Activated CD4-positive, CD25-positive, alpha-beta regulatory T cell (primary cell): ENCODE data around the gene SNAPC3.
"Not testable (repeated sequence)": the region's sequence is repeated elsewhere in the genome, so short reads cannot be mapped to it uniquely, and the experiment has no call there.

Experiments
- DNase-seq, 4 experiments: peaks; one replicate each; lab custom pipeline; 2025; lab: John Stamatoyannopoulos, UW

Gene SNAPC3

GRCh38 chr9:15422372-15423230, at the start of gene SNAPC3:
SNAPC3 (plus strand) TSS chr9:15422876; CDS start chr9:15422880, 4 bp downstream.
- DNase-seq: peak; percentile 79 to 88 (median 84)

GRCh38 chr9:15373881-15374280, 48.8 kb upstream of the SNAPC3 start:
- DNase-seq: no peak

- no peak for DNase-seq
Observed at GRCh38 chr9:15374310-15374709, 48.4 kb upstream of the SNAPC3 start.

GRCh38 chr9:15374825-15375224, 47.9 kb upstream of the SNAPC3 start:
- no peak for DNase-seq

- no peak for DNase-seq
Observed at GRCh38 chr9:15377625-15378540, 44.8 kb upstream of the SNAPC3 start.

- DNase-seq: not testable (repeated sequence)
Observed at GRCh38 chr9:15379317-15379716, 43.4 kb upstream of the SNAPC3 start.

DNA sequence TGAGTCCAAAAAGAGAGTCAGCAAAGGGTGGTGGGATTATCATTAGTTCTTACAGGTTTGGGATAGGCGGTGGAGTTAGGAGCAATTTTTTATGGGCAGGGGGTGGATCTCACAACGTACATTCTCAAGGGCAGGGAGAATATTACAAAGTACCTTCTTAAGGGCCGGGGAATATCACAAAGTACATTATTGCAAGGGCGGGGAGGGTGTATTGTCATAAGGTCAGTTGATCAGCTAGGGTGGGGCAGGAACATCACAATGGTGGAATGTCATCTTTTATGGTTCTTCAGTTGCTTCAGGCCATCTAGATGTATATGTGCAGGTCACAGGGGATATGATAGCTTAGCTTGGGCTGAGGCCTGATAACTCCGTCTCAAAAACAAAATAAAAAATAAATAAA, 42.8 kb upstream of the SNAPC3 start:
- not testable (repeated sequence) for DNase-seq

GRCh38 chr9:15381491-15381890, 41.2 kb upstream of the SNAPC3 start:
- no peak for DNase-seq

- no peak for DNase-seq
Observed at GRCh38 chr9:15386465-15386864, 36.2 kb upstream of the SNAPC3 start.

GRCh38 chr9:15389173-15389572, 33.5 kb upstream of the SNAPC3 start:
- DNase-seq: no peak

DNA sequence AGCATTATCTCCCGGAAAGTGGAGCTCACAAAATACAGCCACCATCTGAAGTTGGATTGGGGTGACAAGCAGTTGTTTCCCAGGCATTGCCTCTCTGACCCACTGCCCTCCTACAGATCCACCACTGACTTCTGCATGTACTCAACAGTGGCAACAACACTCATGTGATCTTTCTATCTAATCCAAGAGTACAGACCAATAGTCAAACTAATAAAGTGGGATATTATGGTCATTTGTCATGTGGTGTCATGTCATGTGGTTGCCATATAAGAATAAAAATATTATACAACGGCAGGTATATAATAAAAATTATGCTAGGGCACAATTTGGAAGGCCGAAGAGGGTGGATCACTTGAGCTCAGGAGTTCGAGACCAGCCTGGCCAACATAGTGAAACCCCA, 33.0 kb upstream of the SNAPC3 start:
- DNase-seq: no peak

GRCh38 chr9:15390201-15390600, 32.5 kb upstream of the SNAPC3 start:
- DNase-seq: no peak

GRCh38 chr9:15392363-15392762, 30.3 kb upstream of the SNAPC3 start:
- no peak for DNase-seq

- DNase-seq: no peak
Observed at GRCh38 chr9:15400281-15400941, 22.3 kb upstream of the SNAPC3 start.

DNA sequence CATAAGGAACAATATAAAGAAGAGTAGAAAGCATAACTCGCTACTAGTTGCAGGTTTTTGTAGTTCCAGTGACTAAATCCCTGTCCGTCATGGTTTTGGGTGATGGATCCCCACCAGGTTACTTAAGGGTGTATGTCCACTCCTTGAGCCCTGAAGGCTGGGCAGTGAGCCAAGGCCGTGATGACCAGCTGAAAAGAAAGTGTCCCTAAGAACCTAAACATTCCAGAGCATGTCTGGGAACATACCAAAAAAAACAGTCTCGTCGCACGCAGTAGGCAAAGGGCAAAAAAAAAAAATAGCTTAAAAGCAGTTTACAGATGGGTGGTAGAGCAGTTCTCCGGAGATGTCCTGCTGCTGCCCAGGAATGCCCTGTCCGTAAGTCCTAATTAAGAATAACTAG, 21.4 kb upstream of the SNAPC3 start:
- no peak for DNase-seq

GRCh38 chr9:15403155-15403554, 19.5 kb upstream of the SNAPC3 start:
- DNase-seq: no peak

GRCh38 chr9:15404171-15404570, 18.5 kb upstream of the SNAPC3 start:
- DNase-seq: no peak

DNA sequence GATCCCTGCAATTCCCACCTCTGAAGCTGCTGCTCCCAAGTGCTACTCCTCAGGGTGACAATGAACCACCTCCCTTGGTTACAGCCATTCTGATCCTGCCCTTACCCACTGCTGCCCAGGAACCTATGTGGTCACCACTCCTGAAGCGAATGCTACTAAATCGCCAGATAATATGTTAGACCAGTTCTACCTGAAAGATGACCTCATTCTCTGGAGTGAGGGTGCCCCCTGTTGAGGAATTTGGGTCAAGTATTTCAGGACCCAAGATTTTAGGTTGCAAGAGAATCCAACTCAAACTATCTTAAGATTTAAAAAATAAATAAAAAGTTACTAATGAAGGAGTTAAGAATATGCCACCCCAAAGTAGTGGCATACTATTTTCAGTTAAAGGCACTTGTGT, 5.8 kb upstream of the SNAPC3 start:
- peak in 2 of 4 experiments; percentile 1 to 2 for DNase-seq

DNA sequence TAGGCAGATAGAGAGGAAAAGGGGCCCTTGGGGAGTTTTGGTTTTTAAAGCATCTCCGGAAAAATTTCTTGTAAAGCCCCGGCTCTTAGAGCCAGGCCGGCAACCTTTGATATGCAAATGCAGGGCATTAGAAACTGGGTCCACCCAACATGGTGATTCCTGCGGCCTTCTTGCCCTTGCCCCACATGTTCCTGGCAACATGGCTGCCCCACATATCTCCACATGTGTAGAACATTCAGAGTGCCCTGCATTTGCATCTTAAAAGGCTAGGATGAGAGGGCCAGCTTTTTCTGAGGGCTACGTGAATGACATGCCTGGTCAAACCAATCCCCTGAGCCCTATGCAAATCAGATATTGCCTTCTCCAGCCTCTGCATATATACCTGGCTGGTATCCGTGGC, 5.0 kb upstream of the SNAPC3 start:
- no peak for DNase-seq

DNA sequence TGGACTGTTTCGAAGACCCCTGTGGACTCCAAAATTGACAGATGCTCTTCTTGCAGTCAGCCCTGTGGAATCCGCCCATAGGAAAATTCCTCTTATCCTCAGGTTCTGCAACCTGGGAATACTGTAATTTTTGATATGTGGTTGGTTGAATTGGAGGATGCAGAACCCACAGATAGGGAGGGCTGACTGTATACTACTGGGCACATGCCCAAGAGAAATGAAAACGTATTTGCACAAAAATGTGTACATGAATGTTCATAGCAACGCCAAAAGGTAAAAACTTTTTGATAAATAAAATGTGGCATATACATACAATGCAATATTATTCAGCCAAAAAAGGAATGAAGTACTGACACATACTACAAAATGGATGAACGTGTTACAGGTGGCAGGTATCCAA, 1.9 kb upstream of the SNAPC3 start:
- DNase-seq: no peak

- DNase-seq: no peak
Observed at GRCh38 chr9:15421532-15421931, 1.1 kb upstream of the SNAPC3 start.

DNA sequence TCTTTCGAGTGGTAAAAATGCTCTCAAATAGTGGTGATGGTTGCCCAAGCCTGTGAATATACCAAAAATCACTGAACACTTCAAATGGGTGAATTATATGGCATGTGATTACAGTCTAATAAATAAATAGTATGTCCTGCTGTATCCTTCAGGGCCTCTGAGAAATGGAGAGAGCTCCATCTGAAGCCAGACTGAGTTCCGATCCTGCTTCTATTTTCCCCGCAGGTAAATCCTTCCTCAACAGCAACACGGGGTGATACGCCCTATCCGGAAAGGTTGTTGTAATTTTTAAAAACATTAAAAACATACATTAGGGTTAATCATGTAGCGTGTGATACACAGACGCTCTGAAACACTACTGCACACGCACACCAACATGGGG, 695 bp upstream of the SNAPC3 start:
- DNase-seq: no peak
